ENCODE data around the gene SOBP.

The SOBP gene

DNA sequence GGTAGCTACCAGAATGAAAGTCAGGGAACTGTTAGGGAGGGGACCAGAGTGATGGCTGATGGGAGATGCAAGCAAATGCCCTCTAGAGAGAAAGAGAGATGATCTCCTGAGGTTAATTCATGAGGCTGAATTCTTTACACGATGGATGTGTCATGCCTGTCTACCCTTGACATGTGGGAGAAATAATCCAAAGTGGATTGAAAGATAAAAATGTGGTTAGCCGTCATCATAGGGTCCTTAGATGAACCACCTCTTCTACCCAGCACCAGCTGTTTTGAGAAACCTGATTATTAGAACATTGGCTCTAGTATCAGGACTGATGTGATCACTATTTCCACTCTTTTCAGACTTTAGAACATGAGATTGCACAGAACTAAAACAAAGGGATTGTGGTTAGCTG, 53.6 kb downstream of the SOBP start:
- Histone ChIP-seq H3K4me1 (ENCODE audit: low read length) (no peaks in the 10 kb centered on the region), H3K9me3 (ENCODE audit: insufficient read depth, low read length) (no peaks in the 10 kb centered on the region), H3K9ac (ENCODE audit: low read length) (no peak overlapping the region), H4K20me1 (ENCODE audit: insufficient read depth, low read length) (no peaks in the 10 kb centered on the region), H3K27ac (ENCODE audit: low read length) (no peak overlapping the region), H3K4me2 (ENCODE audit: low read length) (no peak overlapping the region), H2AFZ (ENCODE audit: low read depth, low read length) (no peak overlapping the region), H3K27me3 (ENCODE audit: low read depth, low read length) (no peaks in the 10 kb centered on the region), H3K4me3 (ENCODE audit: low read length) (no peak overlapping the region), H3K36me3 (replicated peaks; ENCODE audit: low read depth, low read length) (no peaks in the 10 kb centered on the region), H3K79me2 (ENCODE audit: low read length) (no peaks in the 10 kb centered on the region)
- TF ChIP-seq EZH2phosphoT487 (IDR thresholded peaks at IDR 0.05; ENCODE audit: low read depth) = no peak
- TF ChIP-seq, protein P1, sequence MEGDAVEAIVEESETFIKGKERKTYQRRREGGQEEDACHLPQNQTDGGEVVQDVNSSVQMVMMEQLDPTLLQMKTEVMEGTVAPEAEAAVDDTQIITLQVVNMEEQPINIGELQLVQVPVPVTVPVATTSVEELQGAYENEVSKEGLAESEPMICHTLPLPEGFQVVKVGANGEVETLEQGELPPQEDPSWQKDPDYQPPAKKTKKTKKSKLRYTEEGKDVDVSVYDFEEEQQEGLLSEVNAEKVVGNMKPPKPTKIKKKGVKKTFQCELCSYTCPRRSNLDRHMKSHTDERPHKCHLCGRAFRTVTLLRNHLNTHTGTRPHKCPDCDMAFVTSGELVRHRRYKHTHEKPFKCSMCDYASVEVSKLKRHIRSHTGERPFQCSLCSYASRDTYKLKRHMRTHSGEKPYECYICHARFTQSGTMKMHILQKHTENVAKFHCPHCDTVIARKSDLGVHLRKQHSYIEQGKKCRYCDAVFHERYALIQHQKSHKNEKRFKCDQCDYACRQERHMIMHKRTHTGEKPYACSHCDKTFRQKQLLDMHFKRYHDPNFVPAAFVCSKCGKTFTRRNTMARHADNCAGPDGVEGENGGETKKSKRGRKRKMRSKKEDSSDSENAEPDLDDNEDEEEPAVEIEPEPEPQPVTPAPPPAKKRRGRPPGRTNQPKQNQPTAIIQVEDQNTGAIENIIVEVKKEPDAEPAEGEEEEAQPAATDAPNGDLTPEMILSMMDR (IDR thresholded peaks at IDR 0.05; ENCODE audit: low read depth, low read length) = no peak

DNA sequence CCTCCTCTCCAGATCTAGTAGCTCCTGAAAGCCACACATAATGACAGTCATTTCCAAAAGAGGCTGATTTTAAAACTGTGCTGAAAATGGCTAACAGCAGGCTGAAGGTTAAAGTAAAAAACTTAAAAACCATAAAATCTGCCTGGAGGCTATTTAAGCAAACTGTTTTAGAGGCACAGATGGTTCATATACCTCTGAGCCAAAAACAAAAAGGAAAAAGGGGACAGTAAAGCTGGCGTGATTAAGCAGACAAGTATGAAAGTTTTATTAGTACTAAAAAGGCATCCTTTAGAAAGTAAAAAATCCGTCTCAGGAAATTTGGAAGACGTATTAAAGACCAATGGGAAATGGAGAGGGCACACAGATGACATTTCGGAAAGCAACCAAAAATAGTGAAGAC, 55.8 kb downstream of the SOBP start:
- Histone ChIP-seq H3K9ac (ENCODE audit: low read length) (no peak overlapping the region), H3K27ac (ENCODE audit: low read length) (no peak overlapping the region), H3K36me3 (replicated peaks; ENCODE audit: low read depth, low read length) (no peaks in the 10 kb centered on the region), H2AFZ (ENCODE audit: low read depth, low read length) (no peak overlapping the region), H3K4me2 (ENCODE audit: low read length) (no peak overlapping the region), H4K20me1 (ENCODE audit: insufficient read depth, low read length) (no peaks in the 10 kb centered on the region), H3K27me3 (ENCODE audit: low read depth, low read length) (no peaks in the 10 kb centered on the region), H3K4me3 (ENCODE audit: low read length) (no peak overlapping the region), H3K79me2 (ENCODE audit: low read length) (no peaks in the 10 kb centered on the region), H3K4me1 (ENCODE audit: low read length) (no peaks in the 10 kb centered on the region), H3K9me3 (ENCODE audit: insufficient read depth, low read length) (no peaks in the 10 kb centered on the region)
- TF ChIP-seq, protein P1 (IDR thresholded peaks at IDR 0.05; ENCODE audit: low read depth, low read length) = no peak
- no peak for TF ChIP-seq EZH2phosphoT487 (IDR thresholded peaks at IDR 0.05; ENCODE audit: low read depth)

DNA sequence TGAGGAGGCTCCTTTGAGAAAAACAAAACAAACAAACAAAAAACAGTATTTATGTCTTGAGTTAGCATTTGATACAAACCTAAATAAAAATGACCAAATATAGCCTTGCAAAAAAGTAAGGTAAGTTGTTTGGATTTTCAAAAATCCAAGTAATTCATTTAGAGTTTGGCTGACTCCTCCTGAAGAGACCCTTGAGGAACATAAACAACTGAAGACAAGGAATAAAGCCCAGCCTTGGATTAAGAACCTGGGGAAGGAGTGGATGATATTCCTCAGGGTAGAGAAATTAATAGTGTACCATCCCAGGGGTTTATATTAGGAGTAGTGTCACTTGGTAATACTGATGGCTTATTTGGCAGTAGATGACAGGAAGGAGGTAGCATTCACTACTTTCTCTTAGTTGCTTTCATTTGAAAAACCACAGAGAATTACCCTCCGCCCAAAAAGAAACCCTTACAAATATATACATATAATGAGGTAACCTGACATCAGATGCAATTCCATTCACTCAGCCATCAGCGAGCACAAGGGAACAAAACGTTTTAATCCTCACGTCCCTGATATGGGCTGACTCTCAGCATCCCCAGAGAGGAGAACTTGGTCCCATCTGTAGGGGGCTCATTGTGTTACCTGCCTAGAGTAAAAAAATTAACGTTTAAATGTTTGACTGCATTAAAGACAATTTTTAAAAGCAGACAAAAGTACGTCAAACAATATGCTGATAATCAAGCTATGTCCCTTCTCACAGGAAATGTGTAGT, 57.0 kb downstream of the SOBP start:
- Histone ChIP-seq H3K27ac (ENCODE audit: low read length) (no peak overlapping the region), H3K27me3 (ENCODE audit: low read depth, low read length) (no peaks in the 10 kb centered on the region), H3K79me2 (ENCODE audit: low read length) (no peaks in the 10 kb centered on the region), H3K9ac (ENCODE audit: low read length) (no peak overlapping the region), H4K20me1 (ENCODE audit: insufficient read depth, low read length) (no peaks in the 10 kb centered on the region), H3K4me1 (ENCODE audit: low read length) (no peaks in the 10 kb centered on the region), H3K4me3 (ENCODE audit: low read length) (no peak overlapping the region), H3K36me3 (replicated peaks; ENCODE audit: low read depth, low read length) (no peaks in the 10 kb centered on the region), H2AFZ (ENCODE audit: low read depth, low read length) (no peak overlapping the region), H3K4me2 (ENCODE audit: low read length) (no peak overlapping the region), H3K9me3 (ENCODE audit: insufficient read depth, low read length) (no peaks in the 10 kb centered on the region)
- TF ChIP-seq, protein P1 (IDR thresholded peaks at IDR 0.05; ENCODE audit: low read depth, low read length) = no peak
- no peak for TF ChIP-seq EZH2phosphoT487 (IDR thresholded peaks at IDR 0.05; ENCODE audit: low read depth)

- no peak for TF ChIP-seq EZH2phosphoT487 (IDR thresholded peaks at IDR 0.05; ENCODE audit: low read depth)
- TF ChIP-seq, protein P1 (IDR thresholded peaks at IDR 0.05; ENCODE audit: low read depth, low read length) = no peak
- Histone ChIP-seq H4K20me1 (ENCODE audit: insufficient read depth, low read length) (no peaks in the 10 kb centered on the region), H2AFZ (ENCODE audit: low read depth, low read length) (no peak overlapping the region), H3K4me3 (ENCODE audit: low read length) (no peak overlapping the region), H3K79me2 (ENCODE audit: low read length) (no peaks in the 10 kb centered on the region), H3K27me3 (ENCODE audit: low read depth, low read length) (no peaks in the 10 kb centered on the region), H3K9ac (ENCODE audit: low read length) (no peak overlapping the region), H3K4me2 (ENCODE audit: low read length) (no peak overlapping the region), H3K36me3 (replicated peaks; ENCODE audit: low read depth, low read length) (no peaks in the 10 kb centered on the region), H3K27ac (ENCODE audit: low read length) (no peak overlapping the region), H3K4me1 (ENCODE audit: low read length) (no peaks in the 10 kb centered on the region), H3K9me3 (ENCODE audit: insufficient read depth, low read length) (no peaks in the 10 kb centered on the region)
Observed at GRCh38 chr6:107547451-107547840, 57.5 kb downstream of the SOBP start.
